Endothelial cell of umbilical vein (primary cell): ENCODE results near the gene PNPLA1. TPM values are rescaled to one million over a fixed set of nuclear protein-coding genes. Genes with fewer than 3 reads are reported as not detected.

ENCODE experiments used
- BruUV-seq: library from RNA; stranded (reverse); fragments of 400-500 nt; replicated peaks from 2 replicates; lab custom pipeline; 2021; lab: Mats Ljungman, UMichigan
- CTCF ChIA-PET: fragments of 300-600, 350-600 bp; sonication (Branson Sonifier 250); formaldehyde crosslinking; loops from one replicate; lab custom pipeline; 2021; ENCODE audit warnings: antibody characterized with exemption, inconsistent platforms; lab: Charles Lee
- POLR2A ChIA-PET: fragments of 300-600, 350-600 bp; sonication (Branson Sonifier 250); formaldehyde crosslinking; loops from one replicate; lab custom pipeline; 2021; ENCODE audit warnings: antibody characterized with exemption, inconsistent platforms; lab: Charles Lee
- DNase-seq: peaks from one replicate; pipeline ENCODE4 v3.0.0-alpha.2; 2011; ENCODE audit warnings: low read depth, low spot score
- FAIRE-seq: peaks from 2 replicates; lab custom pipeline; 2011; peaks lifted over from hg19 to GRCh38; lab: Jason Lieb, UNC
- H2AFZ ChIP-seq: 2 replicates; pipeline ENCODE4 v1.6.0; 2012; ENCODE audit warnings: low read depth, low read length, control low read depth, inconsistent platforms
- H3K27ac ChIP-seq: 2 replicates; pipeline ENCODE4 v1.5.1; 2011; ENCODE audit warnings: low read depth, mild to moderate bottlenecking, control low read depth, low read length, moderate library complexity; ENCODE audit not compliant: insufficient read depth
- H3K27me3 ChIP-seq, 2 experiments: 2 replicates each; pipeline versions ENCODE4 v1.6.0 to v1.6.1; 2011; ENCODE audit warnings: low read length in 2 of 2, mixed read lengths in 1 of 2; ENCODE audit not compliant: control insufficient read depth in 2 of 2, insufficient read depth in 2 of 2
- H3K36me3 ChIP-seq, 2 experiments: 2 replicates in 1 of 2; 3 replicates in 1 of 2; pipeline ENCODE4 v1.5.1; 2011; ENCODE audit warnings: low read length in 2 of 2, mild to moderate bottlenecking in 1 of 2, moderate library complexity in 1 of 2; ENCODE audit not compliant: control insufficient read depth in 2 of 2, insufficient read depth in 2 of 2; ENCODE audit errors: extremely low read depth in 1 of 2
- H3K4me1 ChIP-seq: 3 replicates; pipeline ENCODE4 v1.5.1; 2011; ENCODE audit warnings: mild to moderate bottlenecking, low read length; ENCODE audit not compliant: control insufficient read depth, insufficient read depth; ENCODE audit errors: extremely low read depth
- H3K4me2 ChIP-seq: 2 replicates; pipeline ENCODE4 v1.6.1; 2011; ENCODE audit warnings: low read length, control low read depth, mixed read lengths; ENCODE audit not compliant: insufficient read depth
- H3K4me3 ChIP-seq, 3 experiments: fragments of 200-600 bp in 1 of 3; sonication (generic), shearing (Covaris generic) in 1 of 3; replicated peaks in 1 of 3; 2 replicates each; pipeline ENCODE4 v1.5.1; 2011 to 2016; ENCODE audit warnings: control low read depth in 3 of 3, low read length in 3 of 3, mild to moderate bottlenecking in 2 of 3, inconsistent platforms in 1 of 3, low read depth in 1 of 3, moderate library complexity in 1 of 3; ENCODE audit not compliant: insufficient read depth in 1 of 3
- H3K79me2 ChIP-seq: 2 replicates; pipeline ENCODE4 v1.6.0; 2012; ENCODE audit warnings: low read length, inconsistent platforms; ENCODE audit not compliant: control insufficient read depth, insufficient read depth
- H3K9ac ChIP-seq: replicated peaks from 2 replicates; pipeline ENCODE3; 2011; ENCODE audit warnings: low read length, control low read depth; ENCODE audit not compliant: insufficient read depth; ENCODE audit errors: extremely low read depth
- H3K9me1 ChIP-seq: replicated peaks from 3 replicates; pipeline ENCODE4 v1.6.0; 2011; ENCODE audit warnings: mild to moderate bottlenecking, low read length; ENCODE audit not compliant: control insufficient read depth, insufficient read depth; ENCODE audit errors: extremely low read depth
- H3K9me3 ChIP-seq: replicated peaks from 2 replicates; pipeline ENCODE4 v1.5.1; 2012; ENCODE audit warnings: low read length, inconsistent platforms; ENCODE audit not compliant: control insufficient read depth, insufficient read depth
- H4K20me1 ChIP-seq: replicated peaks from 2 replicates; pipeline ENCODE3; 2011; ENCODE audit warnings: mild to moderate bottlenecking, low read length; ENCODE audit not compliant: control insufficient read depth, insufficient read depth; ENCODE audit errors: extremely low read depth
- EZH2 ChIP-seq: IDR thresholded peaks from 2 replicates; pipeline ENCODE4 v1.6.1; 2012; ENCODE audit warnings: borderline replicate concordance, low read depth, mild to moderate bottlenecking, moderate library complexity, low read length, inconsistent platforms; ENCODE audit not compliant: severe bottlenecking
- FOS ChIP-seq: IDR thresholded peaks from 2 replicates; pipeline ENCODE4 v1.6.1; 2011; ENCODE audit warnings: mild to moderate bottlenecking, low read length, moderate library complexity, borderline replicate concordance; ENCODE audit not compliant: insufficient read depth
- JUN ChIP-seq: IDR thresholded peaks from 2 replicates; pipeline ENCODE4 v1.6.1; 2011; ENCODE audit warnings: borderline replicate concordance, low read depth; ENCODE audit not compliant: insufficient read length, insufficient read depth
- MYC ChIP-seq: IDR thresholded peaks from one replicate; pipeline ENCODE4 v1.6.1; 2011; ENCODE audit warnings: mild to moderate bottlenecking, low read depth, low read length
- POLR2A ChIP-seq: IDR thresholded peaks from 2 replicates; pipeline ENCODE4 v1.6.1; 2012; ENCODE audit warnings: low read depth, mild to moderate bottlenecking, control low read depth, low read length
- POLR2AphosphoS5 ChIP-seq: IDR thresholded peaks from 2 replicates; pipeline ENCODE4 v1.6.1; 2012; ENCODE audit warnings: low read depth, mild to moderate bottlenecking, control low read depth, low read length, moderate library complexity; ENCODE audit not compliant: insufficient read depth
- dilution Hi-C: fragments of 300-500 bp; cut with MboI; formaldehyde crosslinking; loops from one replicate; pipeline ENCODE4 v1.15.0; 2019; ENCODE audit warnings: low sequenced_read_pairs; ENCODE audit not compliant: extremely low pct_ligation_motif_present
- intact Hi-C: fragments of 100-400 bp; cut with micrococcal nuclease; formaldehyde crosslinking; loops from one replicate; pipeline ENCODE4 v1.10.0; 2022
- polyA plus RNA-seq, 4 experiments: library from polyadenylated mRNA; depleted of rRNA in 3 of 4; stranded (reverse) in 3 of 4; unstranded in 1 of 4; fragments of >200 nt; gene quantifications; 2 replicates each; pipeline versions ENCODE4 v1.2.1 to v1.2.3, GENCODE V29; 2011 to 2012; ENCODE audit warnings: missing spikeins in 1 of 4
- total RNA-seq: library from RNA; stranded (reverse); gene quantifications from 2 replicates; pipeline ENCODE4 v1.2.3, GENCODE V29; 2021
- TF ChIP-seq, protein P1 (sequence below), 2 donors: IDR thresholded peaks; 1 replicate in 1 of 2; 2 replicates in 1 of 2; pipeline ENCODE4 v1.5.1; 2011; ENCODE audit warnings: low read length in 2 of 2, mild to moderate bottlenecking in 2 of 2, moderate library complexity in 2 of 2, control low read depth in 1 of 2, inconsistent platforms in 1 of 2, low read depth in 1 of 2; ENCODE audit not compliant: insufficient read depth in 1 of 2; ENCODE audit errors: extremely low read depth in 1 of 2

The PNPLA1 gene
- total and polyA plus RNA-seq, 2 donors (not counting 3 experiments of a cell fraction or from before 2014, with no cell fraction given) = not detected

- TF ChIP-seq JUN (no peak), POLR2AphosphoS5 (no peak), EZH2 (no peak), POLR2A (no peak)
- TF ChIP-seq, protein P1, sequence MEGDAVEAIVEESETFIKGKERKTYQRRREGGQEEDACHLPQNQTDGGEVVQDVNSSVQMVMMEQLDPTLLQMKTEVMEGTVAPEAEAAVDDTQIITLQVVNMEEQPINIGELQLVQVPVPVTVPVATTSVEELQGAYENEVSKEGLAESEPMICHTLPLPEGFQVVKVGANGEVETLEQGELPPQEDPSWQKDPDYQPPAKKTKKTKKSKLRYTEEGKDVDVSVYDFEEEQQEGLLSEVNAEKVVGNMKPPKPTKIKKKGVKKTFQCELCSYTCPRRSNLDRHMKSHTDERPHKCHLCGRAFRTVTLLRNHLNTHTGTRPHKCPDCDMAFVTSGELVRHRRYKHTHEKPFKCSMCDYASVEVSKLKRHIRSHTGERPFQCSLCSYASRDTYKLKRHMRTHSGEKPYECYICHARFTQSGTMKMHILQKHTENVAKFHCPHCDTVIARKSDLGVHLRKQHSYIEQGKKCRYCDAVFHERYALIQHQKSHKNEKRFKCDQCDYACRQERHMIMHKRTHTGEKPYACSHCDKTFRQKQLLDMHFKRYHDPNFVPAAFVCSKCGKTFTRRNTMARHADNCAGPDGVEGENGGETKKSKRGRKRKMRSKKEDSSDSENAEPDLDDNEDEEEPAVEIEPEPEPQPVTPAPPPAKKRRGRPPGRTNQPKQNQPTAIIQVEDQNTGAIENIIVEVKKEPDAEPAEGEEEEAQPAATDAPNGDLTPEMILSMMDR (IDR thresholded peaks at IDR 0.05; ENCODE audit: extremely low read depth in 1 of 2, insufficient read depth in 1 of 2, low read depth in 1 of 2, low read length in 2 of 2) = no peak
- Histone ChIP-seq H3K27me3 (peaks cover 6 to 19% of the 10 kb centered on the region in 2 experiments), H3K9ac (no peak overlapping the region), H3K9me3 (no peaks in the 10 kb centered on the region), H3K79me2 (no peaks in the 10 kb centered on the region), H3K9me1 (no peaks in the 10 kb centered on the region), H2AFZ (no peak overlapping the region), H3K4me3 (no peak overlapping the region), H3K4me2 (no peak overlapping the region), H3K4me1 (no peaks in the 10 kb centered on the region), H4K20me1 (no peaks in the 10 kb centered on the region), H3K36me3 (no peaks in the 10 kb centered on the region), H3K27ac (no peak overlapping the region)
- intact Hi-C loops (no loop called here), dilution Hi-C loops (no loop called here)
- DNase-seq (no peak), FAIRE-seq (no peak)
- no TSS peak for BruUV-seq
- POLR2A ChIA-PET = no interaction called here
- CTCF ChIA-PET = interaction anchor here (2.0 kb wide), 1 partner anchor 32 kb away, joined by 9 read pairs; no protein-coding TSS in a partner anchor
These were observed 38.7 kb downstream of the PNPLA1 start for GRCh38 chr6:36308514-36308913.

GRCh38 chr6:36309203-36309602 lies 39.3 kb downstream of the PNPLA1 start:
- DNase-seq (no peak), FAIRE-seq (no peak)
- Histone ChIP-seq H3K27ac (no peak overlapping the region), H3K4me1 (no peaks in the 10 kb centered on the region), H3K27me3 (peaks cover 6 to 17% of the 10 kb centered on the region in 2 experiments), H3K9me1 (no peaks in the 10 kb centered on the region), H3K79me2 (no peaks in the 10 kb centered on the region), H3K4me3 (no peak overlapping the region), H4K20me1 (no peaks in the 10 kb centered on the region), H3K36me3 (no peaks in the 10 kb centered on the region), H2AFZ (no peak overlapping the region), H3K9ac (no peak overlapping the region), H3K4me2 (no peak overlapping the region), H3K9me3 (no peaks in the 10 kb centered on the region)
- BruUV-seq = no TSS peak
- intact Hi-C loops (no loop called here), dilution Hi-C loops (no loop called here)
- POLR2A ChIA-PET = no interaction called here
- TF ChIP-seq MYC (no peak), FOS (no peak), JUN (no peak)
- TF ChIP-seq, protein P1 (IDR thresholded peaks at IDR 0.05; ENCODE audit: extremely low read depth in 1 of 2, insufficient read depth in 1 of 2, low read depth in 1 of 2, low read length in 2 of 2) = no peak
- CTCF ChIA-PET = interaction anchor here (1.2 to 2.7 kb wide), 4 partner anchors 11 to 51 kb away, joined by 4 to 9 read pairs (median 6); no protein-coding TSS in a partner anchor
